BE2C (cell line): ENCODE measurements around the gene CROCC2.
"Not testable (repeated sequence)": the region's sequence is repeated elsewhere in the genome, so short reads cannot be mapped to it uniquely, and the experiment has no call there.

ENCODE experiments used
- DNase-seq: peaks from one replicate; pipeline ENCODE4 v3.0.0-alpha.2; 2020
- H3K27me3 ChIP-seq: fragments of 250-450 bp; sonication (Bioruptor Pico); 2 replicates; pipeline ENCODE4 v1.5.1; 2020; ENCODE audit warnings: mild to moderate bottlenecking
- H3K36me3 ChIP-seq: fragments of 250-450 bp; sonication (Bioruptor Pico); 2 replicates; pipeline ENCODE4 v1.5.1; 2020; ENCODE audit warnings: mild to moderate bottlenecking
- H3K4me1 ChIP-seq: fragments of 250-450 bp; sonication (Bioruptor Pico); 2 replicates; pipeline ENCODE4 v1.5.1; 2020
- H3K4me3 ChIP-seq: 2 replicates; pipeline ENCODE4 v1.5.1; 2011; ENCODE audit warnings: low read depth, low read length
- H3K9me3 ChIP-seq: fragments of 250-450 bp; sonication (Bioruptor Pico); 2 replicates; pipeline ENCODE4 v1.5.1; 2020
- TF ChIP-seq, protein P1 (sequence below): IDR thresholded peaks from 2 replicates; pipeline ENCODE4 v1.5.1; 2012; ENCODE audit warnings: mild to moderate bottlenecking, low read depth, low read length

Gene CROCC2

GRCh38 chr2:240972636-240973521, 66.7 kb downstream of the CROCC2 start:
- Histone ChIP-seq H3K36me3 (no peaks in the 10 kb centered on the region), H3K9me3 (no peaks in the 10 kb centered on the region), H3K4me1 (no peaks in the 10 kb centered on the region), H3K4me3 (no peak overlapping the region), H3K27me3 (no peaks in the 10 kb centered on the region)
- no peak for DNase-seq
- TF ChIP-seq, protein P1, sequence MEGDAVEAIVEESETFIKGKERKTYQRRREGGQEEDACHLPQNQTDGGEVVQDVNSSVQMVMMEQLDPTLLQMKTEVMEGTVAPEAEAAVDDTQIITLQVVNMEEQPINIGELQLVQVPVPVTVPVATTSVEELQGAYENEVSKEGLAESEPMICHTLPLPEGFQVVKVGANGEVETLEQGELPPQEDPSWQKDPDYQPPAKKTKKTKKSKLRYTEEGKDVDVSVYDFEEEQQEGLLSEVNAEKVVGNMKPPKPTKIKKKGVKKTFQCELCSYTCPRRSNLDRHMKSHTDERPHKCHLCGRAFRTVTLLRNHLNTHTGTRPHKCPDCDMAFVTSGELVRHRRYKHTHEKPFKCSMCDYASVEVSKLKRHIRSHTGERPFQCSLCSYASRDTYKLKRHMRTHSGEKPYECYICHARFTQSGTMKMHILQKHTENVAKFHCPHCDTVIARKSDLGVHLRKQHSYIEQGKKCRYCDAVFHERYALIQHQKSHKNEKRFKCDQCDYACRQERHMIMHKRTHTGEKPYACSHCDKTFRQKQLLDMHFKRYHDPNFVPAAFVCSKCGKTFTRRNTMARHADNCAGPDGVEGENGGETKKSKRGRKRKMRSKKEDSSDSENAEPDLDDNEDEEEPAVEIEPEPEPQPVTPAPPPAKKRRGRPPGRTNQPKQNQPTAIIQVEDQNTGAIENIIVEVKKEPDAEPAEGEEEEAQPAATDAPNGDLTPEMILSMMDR: no peak

GRCh38 chr2:240974771-240975572, 68.8 kb downstream of the CROCC2 start:
- no peaks in the 10 kb centered on the region for H3K36me3 ChIP-seq
- no peaks in the 10 kb centered on the region for H3K9me3 ChIP-seq
- no peaks in the 10 kb centered on the region for H3K4me1 ChIP-seq
- no peak for DNase-seq
- no peak overlapping the region for H3K4me3 ChIP-seq
- H3K27me3 ChIP-seq: no peaks in the 10 kb centered on the region
- TF ChIP-seq, protein P1: no peak

- not testable (repeated sequence) for H3K4me3 ChIP-seq, H3K27me3 ChIP-seq, H3K36me3 ChIP-seq, H3K4me1 ChIP-seq, DNase-seq, H3K9me3 ChIP-seq
Measured at GRCh38 chr2:240975903-240976302, 69.8 kb downstream of the CROCC2 start.

GRCh38 chr2:240981280-240981679, 75.1 kb downstream of the CROCC2 start:
- H3K4me3 ChIP-seq: no peak overlapping the region
- no peaks in the 10 kb centered on the region for H3K27me3 ChIP-seq
- TF ChIP-seq, protein P1: no peak
- no peaks in the 10 kb centered on the region for H3K36me3 ChIP-seq
- H3K9me3 ChIP-seq: no peaks in the 10 kb centered on the region
- no peaks in the 10 kb centered on the region for H3K4me1 ChIP-seq
- no peak for DNase-seq

GRCh38 chr2:240981871-240982800, 76.0 kb downstream of the CROCC2 start:
- DNase-seq: peak; percentile 12
- no peaks in the 10 kb centered on the region for H3K9me3 ChIP-seq
- H3K36me3 ChIP-seq: no peaks in the 10 kb centered on the region
- no peaks in the 10 kb centered on the region for H3K4me1 ChIP-seq
- H3K27me3 ChIP-seq: no peaks in the 10 kb centered on the region
- H3K4me3 ChIP-seq: no peak overlapping the region
- TF ChIP-seq, protein P1: no peak

DNA sequence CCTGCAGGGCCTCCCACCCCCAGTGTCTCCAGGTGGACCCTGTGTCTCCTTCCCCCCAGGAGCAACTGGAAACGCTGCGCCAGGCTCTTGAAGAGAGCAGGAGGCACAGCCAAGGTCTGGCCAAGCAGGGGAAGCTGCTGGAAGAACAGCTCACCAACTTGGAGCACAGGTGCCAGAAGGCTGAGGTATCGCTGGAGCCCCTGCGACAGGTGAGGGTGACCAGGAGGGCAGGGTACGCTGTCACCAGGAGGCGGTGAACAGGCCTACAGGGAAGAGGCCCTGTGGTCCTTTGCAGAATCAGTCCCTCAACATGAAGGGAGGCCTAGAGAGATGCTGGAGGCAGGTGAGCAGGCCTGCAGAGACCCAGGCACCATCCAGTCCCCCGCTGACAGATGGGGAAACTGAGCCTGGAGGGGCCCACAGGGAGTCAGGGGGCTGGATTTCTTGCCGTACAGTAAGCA, 76.7 kb downstream of the CROCC2 start:
- TF ChIP-seq, protein P1: no peak
- Histone ChIP-seq H3K27me3 (no peaks in the 10 kb centered on the region), H3K4me3 (no peak overlapping the region), H3K9me3 (peaks cover under 1% of the 10 kb centered on the region; the same call in 1 of the 2 replicates), H3K36me3 (no peaks in the 10 kb centered on the region), H3K4me1 (no peaks in the 10 kb centered on the region)
- no peak for DNase-seq
